NCI-H2227 (cell line): ENCODE data around the gene DENND4C.
"Not testable (repeated sequence)": the region's sequence is repeated elsewhere in the genome, so short reads cannot be mapped to it uniquely, and the experiment has no call there.

Source experiments
- DNase-seq: peaks from one replicate; lab custom pipeline; 2025; ENCODE audit not compliant: unreplicated experiment; lab: John Stamatoyannopoulos, UW

Gene DENND4C

GRCh38 chr9:19265602-19266001 is 35.1 kb downstream of the DENND4C start:
- DNase-seq, result not testable (repeated sequence)

GRCh38 chr9:19266778-19267384 is 36.4 kb downstream of the DENND4C start:
- not testable (repeated sequence) for DNase-seq

GRCh38 chr9:19269582-19269981 is 39.1 kb downstream of the DENND4C start:
- no peak for DNase-seq

- no peak for DNase-seq
Observed at GRCh38 chr9:19270421-19270949, 40.0 kb downstream of the DENND4C start.

GRCh38 chr9:19271081-19271480 is 40.6 kb downstream of the DENND4C start:
- DNase-seq, result no peak

GRCh38 chr9:19281801-19282200 is 51.3 kb downstream of the DENND4C start:
- no peak for DNase-seq

GRCh38 chr9:19283072-19283710 is 52.7 kb downstream of the DENND4C start:
- DNase-seq, result no peak

- DNase-seq, result no peak
Observed at GRCh38 chr9:19284729-19285128, 54.2 kb downstream of the DENND4C start.

GRCh38 chr9:19286634-19287188 is 56.2 kb downstream of the DENND4C start:
- DNase-seq, result no peak

GRCh38 chr9:19288081-19288480 is 57.6 kb downstream of the DENND4C start:
- DNase-seq, result no peak

GRCh38 chr9:19290103-19290502 is 59.6 kb downstream of the DENND4C start:
- no peak for DNase-seq

- DNase-seq, result no peak
Observed at GRCh38 chr9:19294219-19294618, 63.7 kb downstream of the DENND4C start.

GRCh38 chr9:19298436-19299000 is 68.0 kb downstream of the DENND4C start:
- DNase-seq, result no peak

- DNase-seq, result no peak
Observed at GRCh38 chr9:19303216-19303615, 72.7 kb downstream of the DENND4C start.

GRCh38 chr9:19306568-19306967 is 76.1 kb downstream of the DENND4C start:
- no peak for DNase-seq

GRCh38 chr9:19310246-19310645 is 79.8 kb downstream of the DENND4C start:
- DNase-seq, result no peak

GRCh38 chr9:19313573-19313972 is 83.1 kb downstream of the DENND4C start:
- DNase-seq, result no peak

- DNase-seq, result no peak
Observed at GRCh38 chr9:19320495-19320894, 90.0 kb downstream of the DENND4C start.

- no peak for DNase-seq
Observed at GRCh38 chr9:19331877-19332276, 101.4 kb downstream of the DENND4C start.

GRCh38 chr9:19336166-19336565 is 105.7 kb downstream of the DENND4C start:
- no peak for DNase-seq

GRCh38 chr9:19342947-19343346 is 112.5 kb downstream of the DENND4C start:
- DNase-seq, result no peak

- no peak for DNase-seq
Observed at GRCh38 chr9:19358701-19359100, 128.2 kb downstream of the DENND4C start.
